B cell (primary cell): ENCODE results near the gene CERK. TPM values are rescaled to one million over a fixed set of nuclear protein-coding genes. Genes with fewer than 3 reads are reported as not detected.

Experiments used
- ATAC-seq: fragments of 200-7000 bp; cut with Tn5 transposase; one replicate; pipeline ENCODE4 v1.10.0; 2021; ENCODE audit warnings: low read depth, mild to moderate bottlenecking, moderate number of reproducible peaks, moderate library complexity
- CTCF ChIA-PET: fragments of 350-600 bp; sonication (Branson Sonifier 250); formaldehyde crosslinking; loops from one replicate; lab custom pipeline; 2021; ENCODE audit warnings: antibody characterized with exemption, inconsistent platforms; lab: Charles Lee
- POLR2A ChIA-PET: fragments of 350-600 bp; sonication (Branson Sonifier 250); formaldehyde crosslinking; loops from one replicate; lab custom pipeline; 2021; ENCODE audit warnings: antibody characterized with exemption; lab: Charles Lee
- DNase-seq: peaks from one replicate; pipeline ENCODE4 v3.0.0; 2013
- H2AFZ ChIP-seq: 2 replicates; pipeline ENCODE4 v1.6.1; 2012; ENCODE audit warnings: mild to moderate bottlenecking, low read depth, low read length; ENCODE audit not compliant: insufficient read depth, poor library complexity, severe bottlenecking
- H3K27ac ChIP-seq, 2 donors: 1 replicate in 1 of 2; 2 replicates in 1 of 2; pipeline ENCODE4 v1.5.1; 2012 to 2013; ENCODE audit warnings: low read length in 2 of 2, mild to moderate bottlenecking in 2 of 2, moderate library complexity in 1 of 2
- H3K27me3 ChIP-seq, 4 experiments: fragments of 200-600 bp in 1 of 4; sonication (generic) in 1 of 4; replicated peaks in 1 of 4; 1 replicate in 2 of 4; 2 replicates in 2 of 4; pipeline versions ENCODE4 v1.6.1 to v1.7.0; 2013 to 2016; ENCODE audit warnings: low read length in 3 of 4, mild to moderate bottlenecking in 2 of 4, mixed read lengths in 1 of 4, moderate library complexity in 1 of 4; ENCODE audit not compliant: insufficient read depth in 4 of 4, control insufficient read depth in 3 of 4; ENCODE audit errors: control extremely low read depth in 1 of 4
- H3K36me3 ChIP-seq, 2 experiments: replicated peaks in 1 of 2; 1 replicate in 1 of 2; 2 replicates in 1 of 2; pipeline versions ENCODE4 v1.6.1 to v1.7.1; 2013; ENCODE audit warnings: low read length in 1 of 2; ENCODE audit not compliant: insufficient read depth in 2 of 2, control insufficient read depth in 1 of 2; ENCODE audit errors: control extremely low read depth in 1 of 2, extremely low read depth in 1 of 2
- H3K4me1 ChIP-seq, 2 donors: fragments of 200-600 bp in 1 of 2; sonication (generic) in 1 of 2; 1 replicate in 1 of 2; 2 replicates in 1 of 2; pipeline versions ENCODE4 v1.5.1 to v1.6.1; 2013 to 2017; ENCODE audit warnings: low read length in 2 of 2; ENCODE audit not compliant: control insufficient read depth in 2 of 2, insufficient read depth in 2 of 2
- H3K4me2 ChIP-seq: replicated peaks from 2 replicates; pipeline ENCODE3; 2012; ENCODE audit warnings: mild to moderate bottlenecking, low read depth, low read length; ENCODE audit not compliant: poor library complexity, severe bottlenecking
- H3K4me3 ChIP-seq, 5 experiments: fragments of 200-600 bp in 1 of 5; sonication (generic) in 1 of 5; 1 replicate in 3 of 5; 2 replicates in 2 of 5; pipeline versions ENCODE4 v1.5.1 to v1.7.0; 2011 to 2016; ENCODE audit warnings: low read length in 4 of 5, mild to moderate bottlenecking in 4 of 5, low read depth in 2 of 5, control low read depth in 1 of 5, moderate library complexity in 1 of 5; ENCODE audit not compliant: insufficient read depth in 1 of 5; ENCODE audit errors: control extremely low read depth in 1 of 5, extremely low read depth in 1 of 5
- H3K79me2 ChIP-seq: fragments of 200-600 bp; sonication (generic); one replicate; pipeline ENCODE4 v1.6.0; 2016; ENCODE audit warnings: low read length; ENCODE audit not compliant: control insufficient read depth, insufficient read depth
- H3K9ac ChIP-seq: fragments of 200-600 bp; sonication (generic); 2 replicates; pipeline ENCODE4 v1.6.1; 2017; ENCODE audit warnings: mild to moderate bottlenecking, low read length, moderate library complexity
- H3K9me3 ChIP-seq, 3 donors: one replicate each; pipeline versions ENCODE4 v1.6.1 to v1.7.1; 2013; ENCODE audit warnings: low read length in 2 of 3; ENCODE audit not compliant: control insufficient read depth in 2 of 3, insufficient read depth in 1 of 3; ENCODE audit errors: control extremely low read depth in 1 of 3
- H4K20me1 ChIP-seq: 2 replicates; pipeline ENCODE4 v1.6.0; 2012; ENCODE audit warnings: mild to moderate bottlenecking, low read length; ENCODE audit not compliant: insufficient read depth, control insufficient read depth, poor library complexity, severe bottlenecking
- H3K27ac Mint-ChIP-seq: one replicate; pipeline ENCODE4 v1.8.0; 2021; ENCODE audit warnings: mixed read lengths
- H3K27me3 Mint-ChIP-seq: one replicate; pipeline ENCODE4 v1.8.0; 2021; ENCODE audit warnings: mixed read lengths
- H3K4me1 Mint-ChIP-seq: one replicate; pipeline ENCODE4 v1.8.0; 2021; ENCODE audit warnings: mixed read lengths
- H3K4me3 Mint-ChIP-seq: one replicate; pipeline ENCODE4 v1.8.0; 2021; ENCODE audit warnings: mixed read lengths
- H3K9me3 Mint-ChIP-seq: one replicate; pipeline ENCODE4 v1.8.0; 2022; ENCODE audit warnings: mixed read lengths; ENCODE audit not compliant: insufficient read depth
- CTCF ChIP-seq: fragments of 200-600 bp; IDR thresholded peaks from one replicate; pipeline ENCODE4 v1.8.0; 2022; ENCODE audit warnings: antibody characterized with exemption, mild to moderate bottlenecking
- EZH2 ChIP-seq: IDR thresholded peaks from 2 replicates; pipeline ENCODE4 v1.6.1; 2012; ENCODE audit warnings: borderline replicate concordance, low read depth, mild to moderate bottlenecking, moderate library complexity, low read length; ENCODE audit not compliant: insufficient read depth, poor library complexity, severe bottlenecking
- WGBS: methylation state at CpG from one replicate; pipeline ENCODE4 v1.1.5; 2013; ENCODE audit warnings: missing lambda C conversion rate; ENCODE audit not compliant: insufficient coverage; 5-methylcytosine and 5-hydroxymethylcytosine counted together
- intact Hi-C: fragments of 100-400 bp; cut with micrococcal nuclease; formaldehyde crosslinking; loops from one replicate; pipeline ENCODE4 v1.10.0; 2022
- polyA plus RNA-seq: library from polyadenylated mRNA; depleted of rRNA; stranded (reverse); fragments of >200 nt; gene quantifications from 2 replicates; pipeline ENCODE4 v1.2.3, GENCODE V29; 2012
- total RNA-seq, 2 donors: library from RNA; stranded (reverse); fragments of 120-200 nt in 1 of 2; gene quantifications; 1 replicate in 1 of 2; 2 replicates in 1 of 2; pipeline versions ENCODE4 v1.2.3 to v1.2.4, GENCODE V29; 2013 to 2022

Gene CERK
- total and polyA plus RNA-seq, 2 donors (not counting 1 experiment from before 2014, with no cell fraction given): 23.2 to 48.3 TPM

DNA sequence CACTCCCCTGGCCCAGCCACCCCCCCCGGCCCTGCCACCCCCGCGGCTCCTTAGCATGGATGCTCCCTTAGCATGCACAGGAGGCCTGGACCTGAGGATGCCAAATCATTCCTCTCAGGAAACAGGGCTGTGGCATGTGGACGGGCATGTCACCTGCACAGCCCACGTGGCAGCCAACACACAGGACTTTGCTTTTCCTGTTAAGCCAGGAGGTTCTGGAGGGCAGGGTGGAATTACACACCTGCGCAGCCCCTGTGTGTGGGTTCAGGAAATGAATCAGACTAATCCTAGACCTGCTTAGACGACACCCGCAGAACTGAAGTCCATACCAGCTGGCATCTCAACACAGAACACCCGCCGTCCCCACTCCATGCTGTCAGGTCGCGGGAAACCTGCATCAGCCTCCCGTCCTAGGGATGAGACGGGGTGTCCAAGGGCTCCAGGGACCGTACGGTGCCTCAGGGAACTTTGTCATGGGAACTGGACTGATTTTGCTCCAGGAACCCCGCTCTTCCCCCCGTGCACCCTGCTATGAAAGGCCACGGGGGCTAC lies 10.2 kb downstream of the CERK start:
- Histone ChIP-seq H3K27me3 (no peaks in the 10 kb centered on the region), H3K9me3 (no peaks in the 10 kb centered on the region), H3K79me2 (peaks cover 99% of the 10 kb centered on the region), H3K4me1 (peaks cover 7 to 15% of the 10 kb centered on the region in 2 donors), H3K4me3 (no peak overlapping the region), H3K4me2 (no peak overlapping the region), H3K27ac (no peak overlapping the region), H4K20me1 (peaks cover 93% of the 10 kb centered on the region), H3K9ac (no peak overlapping the region), H3K36me3 (peaks cover 2 to 35% of the 10 kb centered on the region in 2 experiments), H2AFZ (no peak overlapping the region)
- Mint-ChIP-seq H3K4me3 (no peak overlapping the region), H3K9me3 (no peaks in the 10 kb centered on the region), H3K27me3 (no peaks in the 10 kb centered on the region), H3K27ac (no peak overlapping the region), H3K4me1 (peaks cover 39% of the 10 kb centered on the region)
- ATAC-seq (no peak), DNase-seq (no peak)
- POLR2A ChIA-PET: no interaction called here
- CTCF ChIA-PET: interaction anchor here (1.7 kb wide), 1 partner anchor 164 kb away, joined by 8 read pairs; no protein-coding TSS in a partner anchor
- 87% methylated on average over 17 of the region's 19 CpGs for WGBS
- TF ChIP-seq CTCF (no peak), EZH2 (no peak)
- intact Hi-C loops: no loop called here

GRCh38 chr22:46726986-46727317 lies 11.1 kb downstream of the CERK start:
- TF ChIP-seq CTCF: no peak
- no peak for TF ChIP-seq EZH2
- peaks cover 7 to 15% of the 10 kb centered on the region in 2 donors for H3K4me1 ChIP-seq
- no peaks in the 10 kb centered on the region for H3K9me3 Mint-ChIP-seq
- intact Hi-C loops: no loop called here
- H3K27me3 Mint-ChIP-seq: no peaks in the 10 kb centered on the region
- ChIA-PET CTCF (interaction anchor here (0.6 to 1.3 kb wide), 3 partner anchors 12 to 164 kb away, joined by 3 to 4 read pairs (median 3); no protein-coding TSS in a partner anchor), POLR2A (interaction anchor here (0.8 kb wide), 1 partner anchor 9 kb away, joined by 4 read pairs; no protein-coding TSS in a partner anchor)
- H3K9ac ChIP-seq: no peak overlapping the region
- peaks cover 93% of the 10 kb centered on the region for H4K20me1 ChIP-seq
- ATAC-seq (no peak), DNase-seq (no peak)
- peak overlapping the region; percentile 21 for H3K27ac Mint-ChIP-seq
- H3K4me2 ChIP-seq: peak overlapping the region; percentile 27
- H3K27ac ChIP-seq: no peak overlapping the region
- peaks cover 37% of the 10 kb centered on the region for H3K4me1 Mint-ChIP-seq
- H2AFZ ChIP-seq: no peak overlapping the region
- no peaks in the 10 kb centered on the region for H3K9me3 ChIP-seq
- H3K4me3 ChIP-seq: no peak overlapping the region
- no peaks in the 10 kb centered on the region for H3K27me3 ChIP-seq
- 57% methylated on average over 3 of the region's 3 CpGs for WGBS
- H3K4me3 Mint-ChIP-seq: peak overlapping the region; percentile 49
- H3K79me2 ChIP-seq: peaks cover 99% of the 10 kb centered on the region
- peaks cover 2 to 36% of the 10 kb centered on the region in 2 experiments for H3K36me3 ChIP-seq
